ENCODE results near the gene CSNK1G1.

GRCh38 chr15:64148168-64148567 lies 207.8 kb downstream of the CSNK1G1 start:
- TF ChIP-seq POLR2AphosphoS5 (IDR thresholded peaks at IDR 0.05; ENCODE audit: low read depth, low read length), result no peak
- TF ChIP-seq POLR2A (IDR thresholded peaks at IDR 0.05; ENCODE audit: low read depth, low read length), result no peak
